ENCODE results near the gene SLC16A7. TPM values are rescaled to one million over a fixed set of nuclear protein-coding genes. Genes with fewer than 3 reads are reported as not detected.

The SLC16A7 gene
- 23.1 TPM for total RNA-seq

DNA sequence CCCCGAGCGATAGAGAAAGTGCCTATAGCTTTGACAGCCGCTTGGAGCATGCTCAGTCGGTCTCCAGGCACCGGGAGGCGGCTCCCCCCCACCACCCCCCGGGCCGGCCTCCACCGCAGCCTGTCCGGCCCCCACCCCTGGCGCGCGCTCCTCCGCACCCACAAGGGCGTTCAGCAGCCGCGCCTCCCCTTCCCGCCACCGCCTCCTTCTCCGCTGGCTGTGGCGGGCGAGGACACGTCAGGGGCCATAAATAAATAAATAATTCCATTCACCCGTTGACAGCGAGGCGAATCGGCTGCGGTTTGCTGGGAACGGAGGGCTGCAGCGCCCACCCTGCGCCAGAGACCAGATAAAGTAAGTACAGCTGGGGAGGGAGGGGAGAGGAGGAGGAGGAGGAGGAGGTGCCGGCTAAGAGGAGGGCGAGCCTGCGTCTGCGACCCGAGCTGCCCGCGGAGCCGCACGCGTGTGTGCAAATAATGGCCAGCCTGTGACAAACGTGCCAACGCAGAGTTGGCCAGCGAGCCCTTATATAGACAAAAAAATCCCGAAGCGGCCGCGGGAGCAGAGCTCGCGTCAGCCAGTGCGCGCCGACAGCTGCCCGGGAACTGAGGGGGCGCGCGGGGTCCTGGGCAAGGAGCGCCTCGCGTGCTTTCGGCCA is at the start of gene SLC16A7:
TSS of gene SLC16A7 (plus strand) at position 147 of the 658 bp plus-strand sequence. CDS start 108,773 bp downstream, outside the sequence.

Small RNAs within 50 kb of the gene (small RNA-seq; reads per million reads assigned to genes)
- gene AC079905.2 (not detected), gene RNU4-20P (not detected)
